ENCODE data around the gene SLC5A11.

Gene SLC5A11

DNA sequence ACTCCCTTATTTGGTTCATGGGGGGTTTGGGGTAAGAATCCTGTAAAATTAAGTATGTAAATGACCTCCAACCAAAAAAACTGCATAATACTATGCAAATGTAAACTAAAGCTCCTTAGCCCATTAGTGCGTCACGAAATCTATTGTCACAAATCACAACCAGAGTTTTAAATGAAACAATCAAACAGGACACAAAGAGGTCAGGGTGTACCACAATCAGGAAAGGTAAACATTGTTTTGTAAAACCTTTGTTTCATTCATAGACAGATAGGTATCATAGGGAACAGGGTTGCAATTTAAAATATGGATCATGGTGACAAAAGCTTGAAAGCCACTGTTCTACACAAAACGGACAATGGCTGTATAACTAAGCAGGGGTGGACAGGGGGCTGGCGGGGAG lies 108.4 kb downstream of the SLC5A11 start:
- no peak overlapping the region for H3K4me2 ChIP-seq (ENCODE audit: low read length)
- H3K4me3 ChIP-seq (ENCODE audit: low read length), result no peak overlapping the region
- H3K27me3 ChIP-seq (ENCODE audit: control insufficient read depth, insufficient read depth, low read length), result no peaks in the 10 kb centered on the region
- H3K9me3 ChIP-seq (replicated peaks; ENCODE audit: low read length), result no peaks in the 10 kb centered on the region
- no peak overlapping the region for H3K9ac ChIP-seq (ENCODE audit: low read depth, low read length)
- peaks cover 92% of the 10 kb centered on the region for H3K36me3 ChIP-seq (ENCODE audit: insufficient read depth, low read length)
- H3K4me1 ChIP-seq (ENCODE audit: control insufficient read depth, insufficient read depth, low read length), result no peaks in the 10 kb centered on the region

DNA sequence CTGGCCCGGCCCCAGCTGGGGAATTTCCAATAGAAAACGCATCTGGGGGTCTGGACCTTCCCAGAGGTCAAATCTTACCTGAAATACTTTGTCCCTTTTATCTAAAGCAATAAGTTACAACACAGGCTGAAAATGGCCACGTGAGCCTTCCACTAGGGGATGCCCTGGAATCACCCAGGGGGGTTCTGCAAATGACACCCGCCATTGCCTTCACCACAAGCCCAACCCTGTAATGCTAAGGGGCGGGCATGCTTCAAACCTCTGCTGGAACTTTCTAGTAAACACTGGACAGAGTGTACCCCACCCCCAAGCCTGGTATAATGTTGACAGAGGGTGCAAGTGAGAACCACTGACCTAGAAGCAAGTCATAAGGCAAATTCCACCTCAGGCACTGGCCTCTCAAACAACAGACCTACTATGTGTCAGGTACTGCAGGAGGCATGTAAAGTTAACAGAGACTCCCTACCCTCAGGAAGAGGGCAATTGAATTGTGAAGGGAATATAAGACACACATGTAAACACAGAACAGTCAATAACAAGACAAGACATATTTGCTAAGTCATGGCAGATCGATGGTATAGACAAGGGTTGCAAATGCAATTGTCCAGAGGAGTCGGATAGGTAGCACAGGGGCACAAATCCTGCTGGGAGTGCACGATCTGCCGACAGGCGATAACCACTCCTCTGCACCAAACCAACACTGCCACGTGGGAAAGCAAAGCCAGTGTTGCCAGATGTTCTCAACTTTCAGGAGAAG lies 110.4 kb downstream of the SLC5A11 start:
- H3K4me2 ChIP-seq (ENCODE audit: low read length), result no peak overlapping the region
- no peak overlapping the region for H3K4me3 ChIP-seq (ENCODE audit: low read length)
- no peaks in the 10 kb centered on the region for H3K4me1 ChIP-seq (ENCODE audit: control insufficient read depth, insufficient read depth, low read length)
- no peaks in the 10 kb centered on the region for H3K27me3 ChIP-seq (ENCODE audit: control insufficient read depth, insufficient read depth, low read length)
- H3K9me3 ChIP-seq (replicated peaks; ENCODE audit: low read length), result no peaks in the 10 kb centered on the region
- no peak overlapping the region for H3K9ac ChIP-seq (ENCODE audit: low read depth, low read length)
- H3K36me3 ChIP-seq (ENCODE audit: insufficient read depth, low read length), result peaks cover 89% of the 10 kb centered on the region

DNA sequence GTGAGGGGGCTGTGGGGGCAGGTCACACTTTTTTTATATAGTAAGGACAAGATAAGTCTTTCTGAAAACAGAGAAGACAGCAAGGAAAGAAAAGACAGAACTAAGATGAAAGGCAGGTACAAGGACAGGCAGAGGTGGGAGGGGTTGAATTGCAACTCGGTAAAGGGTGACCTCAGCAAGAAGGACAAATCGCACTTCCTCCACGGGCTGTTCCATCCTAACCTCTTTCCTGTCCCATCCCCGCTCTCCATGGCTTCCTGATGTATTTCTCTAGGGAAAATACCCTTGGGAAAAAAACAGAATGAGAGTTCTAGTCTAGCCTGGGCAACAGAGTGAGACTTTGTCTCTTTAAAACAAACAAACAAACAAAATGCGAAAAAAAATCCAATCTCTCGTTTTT lies 112.1 kb downstream of the SLC5A11 start:
- Histone ChIP-seq H3K4me3 (ENCODE audit: low read length) (no peak overlapping the region), H3K4me1 (ENCODE audit: control insufficient read depth, insufficient read depth, low read length) (no peaks in the 10 kb centered on the region), H3K9me3 (replicated peaks; ENCODE audit: low read length) (peaks cover 5% of the 10 kb centered on the region), H3K9ac (ENCODE audit: low read depth, low read length) (no peak overlapping the region), H3K4me2 (ENCODE audit: low read length) (no peak overlapping the region), H3K36me3 (ENCODE audit: insufficient read depth, low read length) (peaks cover 83% of the 10 kb centered on the region), H3K27me3 (ENCODE audit: control insufficient read depth, insufficient read depth, low read length) (no peaks in the 10 kb centered on the region)
